ENCODE measurements around the gene ME3.

The ME3 gene

DNA sequence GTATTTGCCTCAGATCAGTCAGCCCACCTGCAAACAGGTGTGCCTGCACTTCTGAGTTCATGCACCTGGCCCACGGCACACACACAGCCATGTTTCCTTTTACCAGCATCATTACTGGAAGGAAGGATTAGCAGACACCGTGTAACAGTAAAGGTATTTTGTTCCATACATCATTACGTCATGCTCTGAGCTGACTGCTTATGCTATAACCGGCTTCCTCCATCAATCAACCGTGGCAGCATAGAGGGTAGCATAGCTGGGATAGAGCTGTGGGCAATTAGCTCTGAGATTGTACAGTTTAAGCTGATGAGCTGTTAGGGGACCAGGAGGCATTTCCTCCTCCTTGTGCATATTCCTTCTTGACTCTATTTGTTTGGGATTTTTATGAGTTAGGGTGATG, 102.4 kb downstream of the ME3 start:
- Histone ChIP-seq H3K27ac (ENCODE audit: low read length) (no peak overlapping the region), H3K27me3 (replicated peaks; ENCODE audit: insufficient read depth, low read length) (no peaks in the 10 kb centered on the region), H2AFZ (ENCODE audit: low read length) (no peak overlapping the region), H3K9ac (ENCODE audit: low read length) (no peak overlapping the region), H3K9me3 (replicated peaks; ENCODE audit: insufficient read depth, low read length) (no peaks in the 10 kb centered on the region), H3K36me3 (replicated peaks; ENCODE audit: insufficient read depth, low read length) (no peaks in the 10 kb centered on the region), H3K4me1 (ENCODE audit: low read length) (no peaks in the 10 kb centered on the region), H3K4me3 (ENCODE audit: low read length) (no peak overlapping the region), H3K9me2 (replicated peaks; ENCODE audit: insufficient read depth, low read length) (no peaks in the 10 kb centered on the region), H3K4me2 (ENCODE audit: low read depth, low read length) (no peak overlapping the region), H3K79me2 (ENCODE audit: low read length) (no peaks in the 10 kb centered on the region), H3F3A (ENCODE audit: insufficient read depth, low read length) (no peaks in the 10 kb centered on the region), H4K20me1 (ENCODE audit: insufficient read depth, low read length) (no peaks in the 10 kb centered on the region)
- DNase-seq = no peak
- TF ChIP-seq EZH2phosphoT487 (IDR thresholded peaks at IDR 0.05; ENCODE audit: low read length) (no peak), EZH2 (optimal IDR thresholded peaks at IDR 0.05; ENCODE audit: low read depth, low read length) (no peak)
- TF ChIP-seq, protein P1, sequence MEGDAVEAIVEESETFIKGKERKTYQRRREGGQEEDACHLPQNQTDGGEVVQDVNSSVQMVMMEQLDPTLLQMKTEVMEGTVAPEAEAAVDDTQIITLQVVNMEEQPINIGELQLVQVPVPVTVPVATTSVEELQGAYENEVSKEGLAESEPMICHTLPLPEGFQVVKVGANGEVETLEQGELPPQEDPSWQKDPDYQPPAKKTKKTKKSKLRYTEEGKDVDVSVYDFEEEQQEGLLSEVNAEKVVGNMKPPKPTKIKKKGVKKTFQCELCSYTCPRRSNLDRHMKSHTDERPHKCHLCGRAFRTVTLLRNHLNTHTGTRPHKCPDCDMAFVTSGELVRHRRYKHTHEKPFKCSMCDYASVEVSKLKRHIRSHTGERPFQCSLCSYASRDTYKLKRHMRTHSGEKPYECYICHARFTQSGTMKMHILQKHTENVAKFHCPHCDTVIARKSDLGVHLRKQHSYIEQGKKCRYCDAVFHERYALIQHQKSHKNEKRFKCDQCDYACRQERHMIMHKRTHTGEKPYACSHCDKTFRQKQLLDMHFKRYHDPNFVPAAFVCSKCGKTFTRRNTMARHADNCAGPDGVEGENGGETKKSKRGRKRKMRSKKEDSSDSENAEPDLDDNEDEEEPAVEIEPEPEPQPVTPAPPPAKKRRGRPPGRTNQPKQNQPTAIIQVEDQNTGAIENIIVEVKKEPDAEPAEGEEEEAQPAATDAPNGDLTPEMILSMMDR (IDR thresholded peaks at IDR 0.05; ENCODE audit: low read length) = no peak

DNA sequence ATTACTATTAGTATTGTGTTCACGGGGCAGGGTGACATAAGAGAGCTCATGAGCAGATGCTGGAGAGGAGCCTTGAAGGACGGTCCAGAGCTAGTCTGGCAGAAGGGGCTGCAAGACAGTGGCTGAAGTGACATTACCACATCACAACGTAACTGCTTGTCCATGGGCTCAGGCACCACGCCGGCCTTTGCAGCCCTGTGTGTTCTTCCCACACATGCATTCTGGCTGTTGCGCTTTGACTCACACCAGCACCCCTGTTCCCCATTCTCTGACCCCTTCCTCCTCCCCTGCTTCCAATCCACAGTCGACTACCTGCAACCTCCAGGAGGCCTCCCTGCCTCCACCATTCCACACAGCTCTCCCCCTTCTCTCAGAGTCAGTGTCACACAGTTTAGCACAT, 103.3 kb downstream of the ME3 start:
- no peaks in the 10 kb centered on the region for H3K4me1 ChIP-seq (ENCODE audit: low read length)
- no peaks in the 10 kb centered on the region for H3K36me3 ChIP-seq (replicated peaks; ENCODE audit: insufficient read depth, low read length)
- no peak overlapping the region for H2AFZ ChIP-seq (ENCODE audit: low read length)
- no peaks in the 10 kb centered on the region for H4K20me1 ChIP-seq (ENCODE audit: insufficient read depth, low read length)
- H3K79me2 ChIP-seq (ENCODE audit: low read length) = no peaks in the 10 kb centered on the region
- H3K9ac ChIP-seq (ENCODE audit: low read length) = no peak overlapping the region
- no peak for DNase-seq
- TF ChIP-seq, protein P1 (IDR thresholded peaks at IDR 0.05; ENCODE audit: low read length) = no peak
- TF ChIP-seq EZH2 (optimal IDR thresholded peaks at IDR 0.05; ENCODE audit: low read depth, low read length) = no peak
- H3K4me3 ChIP-seq (ENCODE audit: low read length) = no peak overlapping the region
- H3K9me2 ChIP-seq (replicated peaks; ENCODE audit: insufficient read depth, low read length) = no peaks in the 10 kb centered on the region
- H3K27me3 ChIP-seq (replicated peaks; ENCODE audit: insufficient read depth, low read length) = no peaks in the 10 kb centered on the region
- H3K4me2 ChIP-seq (ENCODE audit: low read depth, low read length) = no peak overlapping the region
- H3F3A ChIP-seq (ENCODE audit: insufficient read depth, low read length) = no peaks in the 10 kb centered on the region
- H3K9me3 ChIP-seq (replicated peaks; ENCODE audit: insufficient read depth, low read length) = no peaks in the 10 kb centered on the region
- H3K27ac ChIP-seq (ENCODE audit: low read length) = no peak overlapping the region

- Histone ChIP-seq H3K27me3 (replicated peaks; ENCODE audit: insufficient read depth, low read length) (no peaks in the 10 kb centered on the region), H3K9me3 (replicated peaks; ENCODE audit: insufficient read depth, low read length) (no peaks in the 10 kb centered on the region)
- no peak for DNase-seq
Measured at GRCh38 chr11:86565801-86566312, 106.6 kb downstream of the ME3 start.

More at GRCh38 chr11:86565801-86566312, 106.6 kb downstream of the ME3 start:
- Histone ChIP-seq H3K4me3 (ENCODE audit: low read length) (no peak overlapping the region), H3K9ac (ENCODE audit: low read length) (no peak overlapping the region), H3K36me3 (replicated peaks; ENCODE audit: insufficient read depth, low read length) (no peaks in the 10 kb centered on the region), H2AFZ (ENCODE audit: low read length) (no peak overlapping the region), H3K4me2 (ENCODE audit: low read depth, low read length) (no peak overlapping the region), H3K9me2 (replicated peaks; ENCODE audit: insufficient read depth, low read length) (no peaks in the 10 kb centered on the region), H4K20me1 (ENCODE audit: insufficient read depth, low read length) (no peaks in the 10 kb centered on the region), H3F3A (ENCODE audit: insufficient read depth, low read length) (no peaks in the 10 kb centered on the region), H3K27ac (ENCODE audit: low read length) (no peak overlapping the region), H3K4me1 (ENCODE audit: low read length) (no peaks in the 10 kb centered on the region), H3K79me2 (ENCODE audit: low read length) (no peaks in the 10 kb centered on the region)
- TF ChIP-seq EZH2phosphoT487 (IDR thresholded peaks at IDR 0.05; ENCODE audit: low read length) (no peak), EZH2 (optimal IDR thresholded peaks at IDR 0.05; ENCODE audit: low read depth, low read length) (no peak)
- TF ChIP-seq, protein P1 (IDR thresholded peaks at IDR 0.05; ENCODE audit: low read length) = no peak

All from MM.1S (cell line).